ENCODE measurements around the gene REG1A.

Gene REG1A

DNA sequence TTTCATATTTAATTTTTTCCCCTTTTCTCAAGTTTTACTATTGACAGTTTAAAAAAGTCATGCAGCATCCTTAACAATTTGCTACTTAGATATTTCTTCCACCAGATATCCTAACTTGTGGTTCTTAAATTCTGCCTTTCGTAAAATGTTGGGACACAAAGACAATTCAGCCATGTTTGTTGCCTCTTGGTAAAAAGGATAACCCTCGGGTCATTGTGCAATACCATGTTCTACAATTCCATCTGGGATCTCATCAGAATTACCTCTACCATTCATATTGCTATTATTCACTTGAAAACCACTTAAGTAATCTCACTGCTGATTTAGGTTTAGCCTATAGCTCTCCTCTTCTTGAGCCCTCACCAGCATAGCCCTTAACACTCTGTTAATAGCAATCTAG, 19.3 kb upstream of the REG1A start:
- no peak overlapping the region for H3K27ac ChIP-seq
- no peak for DNase-seq (ENCODE audit: low spot score)
- ChIA-PET CTCF (no interaction called here), POLR2A (ENCODE audit: low non-redundant PET) (no interaction called here)
- TF ChIP-seq, protein P1, sequence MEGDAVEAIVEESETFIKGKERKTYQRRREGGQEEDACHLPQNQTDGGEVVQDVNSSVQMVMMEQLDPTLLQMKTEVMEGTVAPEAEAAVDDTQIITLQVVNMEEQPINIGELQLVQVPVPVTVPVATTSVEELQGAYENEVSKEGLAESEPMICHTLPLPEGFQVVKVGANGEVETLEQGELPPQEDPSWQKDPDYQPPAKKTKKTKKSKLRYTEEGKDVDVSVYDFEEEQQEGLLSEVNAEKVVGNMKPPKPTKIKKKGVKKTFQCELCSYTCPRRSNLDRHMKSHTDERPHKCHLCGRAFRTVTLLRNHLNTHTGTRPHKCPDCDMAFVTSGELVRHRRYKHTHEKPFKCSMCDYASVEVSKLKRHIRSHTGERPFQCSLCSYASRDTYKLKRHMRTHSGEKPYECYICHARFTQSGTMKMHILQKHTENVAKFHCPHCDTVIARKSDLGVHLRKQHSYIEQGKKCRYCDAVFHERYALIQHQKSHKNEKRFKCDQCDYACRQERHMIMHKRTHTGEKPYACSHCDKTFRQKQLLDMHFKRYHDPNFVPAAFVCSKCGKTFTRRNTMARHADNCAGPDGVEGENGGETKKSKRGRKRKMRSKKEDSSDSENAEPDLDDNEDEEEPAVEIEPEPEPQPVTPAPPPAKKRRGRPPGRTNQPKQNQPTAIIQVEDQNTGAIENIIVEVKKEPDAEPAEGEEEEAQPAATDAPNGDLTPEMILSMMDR (conservative IDR thresholded peaks at IDR 0.05; ENCODE audit: low read depth) = no peak

DNA sequence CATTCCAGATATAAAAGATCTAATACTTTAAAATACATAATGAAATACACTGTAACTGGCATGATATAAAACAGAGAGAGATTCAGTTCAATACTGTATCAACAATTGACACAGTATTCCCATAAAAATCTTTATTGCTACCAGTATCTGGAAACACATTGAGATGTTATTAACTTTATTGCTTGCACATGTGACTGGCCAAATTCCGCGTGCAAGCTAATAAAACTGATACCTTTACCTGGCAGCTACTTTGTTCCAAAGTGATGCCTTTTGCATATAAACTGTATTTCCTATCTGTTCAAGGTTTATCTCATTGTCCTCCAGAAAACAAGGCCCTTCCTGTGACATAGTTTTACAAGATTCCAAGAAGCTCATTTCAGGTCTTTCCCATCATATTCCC, 17.1 kb upstream of the REG1A start:
- TF ChIP-seq, protein P1 (conservative IDR thresholded peaks at IDR 0.05; ENCODE audit: low read depth) = no peak
- no peak for DNase-seq (ENCODE audit: low spot score)
- no peak overlapping the region for H3K27ac ChIP-seq
- POLR2A ChIA-PET (ENCODE audit: low non-redundant PET) = no interaction called here
- CTCF ChIA-PET = interaction anchor here (0.5 kb wide), 1 partner anchor 538 kb away, joined by 3 read pairs; no protein-coding TSS in a partner anchor

DNA sequence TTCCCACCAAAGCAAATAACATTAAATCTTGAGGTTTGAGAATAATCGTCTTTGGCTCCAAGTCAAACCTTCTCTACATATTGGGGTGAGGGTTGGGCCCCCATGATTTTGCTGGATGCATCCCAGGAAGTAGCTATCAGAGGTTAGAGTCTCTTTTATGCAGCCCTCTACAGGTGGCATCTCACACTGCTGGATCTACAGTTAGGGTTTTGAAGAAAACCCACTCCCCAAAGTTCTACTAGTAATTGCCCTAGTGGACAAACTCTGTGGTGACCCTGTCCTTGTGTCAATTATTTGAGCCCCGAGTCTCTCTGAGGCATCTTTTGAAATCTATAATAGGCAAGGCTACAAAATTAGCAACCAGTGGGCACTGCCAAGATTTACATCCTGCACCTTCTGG, 15.0 kb upstream of the REG1A start:
- CTCF ChIA-PET = interaction anchor here (0.5 kb wide), 1 partner anchor 16 kb away, joined by 6 read pairs; no protein-coding TSS in a partner anchor
- TF ChIP-seq, protein P1 (conservative IDR thresholded peaks at IDR 0.05; ENCODE audit: low read depth) = no peak
- DNase-seq (ENCODE audit: low spot score) = no peak
- no peak overlapping the region for H3K27ac ChIP-seq
- POLR2A ChIA-PET (ENCODE audit: low non-redundant PET) = no interaction called here

DNA sequence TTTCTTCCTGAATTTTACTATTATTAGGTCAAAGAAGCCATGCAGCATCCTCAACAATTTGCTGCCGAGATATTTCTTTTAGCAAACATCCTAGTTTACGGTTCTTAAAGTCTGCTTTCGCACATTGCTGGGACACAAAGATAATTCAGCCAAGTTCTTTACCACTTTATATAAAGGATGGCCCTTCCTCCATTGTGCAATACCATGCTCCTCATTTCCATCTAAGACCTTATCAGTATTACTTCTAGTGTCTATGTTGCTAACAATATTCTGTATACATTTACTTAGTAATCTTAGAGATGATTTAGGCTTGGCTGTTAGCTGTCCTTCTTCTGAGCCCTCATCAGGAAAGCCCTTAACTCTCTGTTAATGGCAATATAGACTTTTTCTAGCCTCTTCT, 8.0 kb upstream of the REG1A start:
- ChIA-PET POLR2A (ENCODE audit: low non-redundant PET) (no interaction called here), CTCF (interaction anchor here (0.6 kb wide), 1 partner anchor 1159 kb away, joined by 4 read pairs; no protein-coding TSS in a partner anchor)
- TF ChIP-seq, protein P1 (conservative IDR thresholded peaks at IDR 0.05; ENCODE audit: low read depth) = no peak
- no peak overlapping the region for H3K27ac ChIP-seq
- DNase-seq (ENCODE audit: low spot score) = no peak

DNA sequence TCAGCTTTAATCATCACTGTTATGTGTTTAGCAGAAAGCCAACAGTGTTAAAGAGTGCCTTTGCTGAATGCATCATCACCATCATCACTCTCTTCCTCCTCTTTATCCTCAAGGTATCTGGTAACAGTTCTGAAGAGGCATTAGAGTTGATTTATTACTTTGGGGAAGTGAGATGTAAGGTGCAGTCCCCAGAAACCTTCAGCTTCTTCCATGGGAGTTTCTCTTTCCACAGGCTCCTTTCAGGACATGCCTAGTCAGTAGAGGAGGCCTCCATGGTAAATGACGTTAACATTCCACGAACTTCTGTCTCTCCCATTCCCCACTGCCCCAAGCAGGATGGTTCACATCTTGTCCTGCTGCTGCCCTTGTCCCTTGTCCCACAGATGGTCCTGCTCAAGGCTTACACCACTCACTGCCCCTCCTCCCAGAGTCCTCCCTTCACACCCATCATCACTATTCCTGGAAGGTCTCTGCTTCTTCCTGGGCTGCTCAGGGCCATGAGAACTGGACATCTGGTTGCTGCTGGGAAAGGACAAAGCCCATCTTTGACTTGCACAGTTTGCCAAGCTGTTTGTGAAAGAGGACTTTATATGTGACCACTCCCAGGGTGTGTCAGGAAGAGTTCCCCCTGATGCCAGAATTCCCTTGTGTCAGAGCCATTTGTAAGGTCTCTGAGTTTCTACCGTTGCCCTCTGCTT, 5.3 kb upstream of the REG1A start:
- ChIA-PET POLR2A (ENCODE audit: low non-redundant PET) (no interaction called here), CTCF (no interaction called here)
- TF ChIP-seq, protein P1 (conservative IDR thresholded peaks at IDR 0.05; ENCODE audit: low read depth) = no peak
- H3K27ac ChIP-seq = no peak overlapping the region
- no peak for DNase-seq (ENCODE audit: low spot score)

DNA sequence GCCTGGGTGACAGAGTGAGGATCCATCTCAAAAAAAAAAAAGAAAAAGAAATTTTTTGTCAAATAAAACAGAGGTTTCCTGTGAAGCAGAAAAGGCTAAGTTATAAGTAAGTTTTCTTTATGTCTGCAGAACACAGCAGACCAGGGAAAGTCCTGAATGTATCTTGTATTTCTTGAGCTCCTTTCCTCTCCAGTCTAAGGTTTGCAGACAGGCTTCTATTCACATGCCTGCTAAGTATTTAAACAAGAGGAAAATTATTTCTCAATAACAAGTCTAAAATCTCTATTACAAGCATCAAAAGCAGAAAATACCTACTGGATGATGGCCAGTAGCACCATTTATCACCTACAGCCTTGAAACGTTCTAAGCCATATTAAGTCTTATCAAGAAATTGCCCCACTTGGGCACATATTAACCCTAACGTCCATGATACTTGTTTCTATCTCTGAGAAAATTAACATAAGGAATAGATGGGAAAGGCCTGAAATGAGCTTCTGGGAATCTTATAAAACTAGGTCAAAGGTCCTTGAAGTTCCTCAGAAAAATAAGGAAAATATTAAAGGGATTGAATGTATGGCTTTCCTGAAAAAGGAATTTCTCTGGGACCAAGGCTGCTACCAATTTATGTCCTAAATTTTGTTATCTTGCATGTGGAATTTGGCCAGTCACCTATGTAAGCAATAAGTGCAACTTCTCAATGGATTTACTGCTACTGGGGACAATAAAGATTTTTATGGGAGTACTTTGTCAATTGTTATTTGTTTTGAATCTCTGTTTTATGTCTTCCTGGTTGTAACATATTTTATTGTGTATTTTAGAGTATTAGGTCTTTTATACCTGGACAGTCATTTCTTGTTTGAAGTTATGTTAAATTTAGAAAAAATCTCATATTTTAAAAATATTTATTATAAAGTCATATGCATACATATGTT, 3.0 kb upstream of the REG1A start:
- TF ChIP-seq, protein P1 (conservative IDR thresholded peaks at IDR 0.05; ENCODE audit: low read depth) = no peak
- ChIA-PET CTCF (no interaction called here), POLR2A (ENCODE audit: low non-redundant PET) (no interaction called here)
- H3K27ac ChIP-seq = no peak overlapping the region
- DNase-seq (ENCODE audit: low spot score) = no peak
